Hepatocyte (in vitro differentiated cells): ENCODE results near the gene HSD11B1. TPM values are rescaled to one million over a fixed set of nuclear protein-coding genes. Genes with fewer than 3 reads are reported as not detected.

Source experiments
- DNase-seq: peaks from one replicate; pipeline ENCODE4 v3.0.0-alpha.2; 2016; ENCODE audit warnings: low spot score
- H2AFZ ChIP-seq: fragments of 200-600 bp; sonication (generic); 2 replicates; pipeline ENCODE4 v1.6.0; 2016; ENCODE audit warnings: antibody characterized with exemption, mild to moderate bottlenecking
- H3K27ac ChIP-seq: fragments of 200-600 bp; sonication (generic); 2 replicates; pipeline ENCODE4 v1.5.1; 2016; ENCODE audit warnings: mild to moderate bottlenecking
- H3K27me3 ChIP-seq: fragments of 200-600 bp; sonication (generic); 2 replicates; pipeline ENCODE4 v1.6.1; 2016
- H3K36me3 ChIP-seq: fragments of 200-600 bp; sonication (generic); replicated peaks from 2 replicates; pipeline ENCODE4 v1.5.1; 2016; ENCODE audit warnings: low read depth; ENCODE audit not compliant: insufficient read depth
- H3K4me1 ChIP-seq: fragments of 200-600 bp; sonication (generic); 2 replicates; pipeline ENCODE4 v1.5.1; 2016; ENCODE audit warnings: mild to moderate bottlenecking, moderate library complexity; ENCODE audit not compliant: insufficient read depth
- H3K4me2 ChIP-seq: fragments of 200-600 bp; sonication (generic); 2 replicates; pipeline ENCODE4 v1.6.0; 2016
- H3K4me3 ChIP-seq: fragments of 200-600 bp; sonication (generic); 2 replicates; pipeline ENCODE4 v1.5.1; 2016; ENCODE audit warnings: mild to moderate bottlenecking
- H3K79me2 ChIP-seq: fragments of 200-600 bp; sonication (generic); 2 replicates; pipeline ENCODE4 v1.6.0; 2017; ENCODE audit warnings: mild to moderate bottlenecking
- H3K9me2 ChIP-seq: fragments of 200-600 bp; sonication (generic); replicated peaks from 2 replicates; pipeline ENCODE4 v1.6.0; 2017; ENCODE audit warnings: mild to moderate bottlenecking; ENCODE audit not compliant: insufficient read depth
- H3K9me3 ChIP-seq: fragments of 200-600 bp; sonication (generic); 2 replicates; pipeline ENCODE4 v1.5.1; 2016; ENCODE audit warnings: low read depth, mild to moderate bottlenecking
- H4K20me1 ChIP-seq: fragments of 200-600 bp; sonication (generic); 2 replicates; pipeline ENCODE4 v1.6.0; 2016; ENCODE audit warnings: mild to moderate bottlenecking; ENCODE audit not compliant: insufficient read depth, poor library complexity, severe bottlenecking
- CTCF ChIP-seq: fragments of 200-600 bp; sonication (generic); IDR thresholded peaks from 2 replicates; pipeline ENCODE4 v1.5.1; 2016; ENCODE audit warnings: antibody characterized with exemption, mild to moderate bottlenecking; ENCODE audit not compliant: poor library complexity
- EZH2 ChIP-seq: fragments of 200-600 bp; sonication (generic); IDR thresholded peaks from 2 replicates; pipeline ENCODE4 v1.6.1; 2016; ENCODE audit warnings: antibody characterized with exemption, mild to moderate bottlenecking, borderline replicate concordance
- EZH2phosphoT487 ChIP-seq: fragments of 200-600 bp; sonication (generic); IDR thresholded peaks from one replicate; pipeline ENCODE4 v1.6.1; 2018; ENCODE audit warnings: antibody characterized with exemption, mild to moderate bottlenecking, low read depth, moderate library complexity; ENCODE audit not compliant: unreplicated experiment, severe bottlenecking
- WGBS: methylation state at CpG from one replicate; pipeline ENCODE4 v1.1.6; 2016; ENCODE audit warnings: low lambda C conversion rate; ENCODE audit errors: missing lambda C conversion rate; 5-methylcytosine and 5-hydroxymethylcytosine counted together
- polyA plus RNA-seq: library from polyadenylated mRNA; unstranded; fragments of >200 nt; fragmentation: Nextera tagmentation; extraction: Ambion mirVana; gene quantifications from 2 replicates; pipeline ENCODE4 v1.2.1, GENCODE V29; 2016
- total RNA-seq: library from RNA; depleted of rRNA; stranded (reverse); fragments of >200 nt; gene quantifications from 2 replicates; pipeline ENCODE4 v1.2.3, GENCODE V29; 2014

HSD11B1 gene
- total and polyA plus RNA-seq, 2 experiments from 2014 or later: 1.7 TPM; not detected in 1

- Histone ChIP-seq H3K27me3 (no peaks in the 10 kb centered on the region), H3K27ac (no peak overlapping the region), H3K79me2 (no peaks in the 10 kb centered on the region), H3K4me2 (no peak overlapping the region), H3K4me1 (peaks cover 5% of the 10 kb centered on the region), H3K36me3 (no peaks in the 10 kb centered on the region), H3K9me2 (no peaks in the 10 kb centered on the region), H3K4me3 (no peak overlapping the region), H4K20me1 (no peaks in the 10 kb centered on the region), H3K9me3 (no peaks in the 10 kb centered on the region), H2AFZ (no peak overlapping the region)
- no peak for TF ChIP-seq EZH2
- TF ChIP-seq CTCF: no peak
- TF ChIP-seq EZH2phosphoT487: no peak
- no peak for DNase-seq
- 83% methylated on average over 9 of the region's 9 CpGs for WGBS
Measured at GRCh38 chr1:209768354-209768774, 63.7 kb downstream of the HSD11B1 start.

- H3K4me1 ChIP-seq: peaks cover 5% of the 10 kb centered on the region
- no peaks in the 10 kb centered on the region for H3K9me3 ChIP-seq
- WGBS: 42% methylated on average over 13 of the region's 13 CpGs
- H3K27ac ChIP-seq: peak overlapping the region; percentile 72
- no peaks in the 10 kb centered on the region for H4K20me1 ChIP-seq
- peak; percentile 24 for DNase-seq
- H3K9me2 ChIP-seq: no peaks in the 10 kb centered on the region
- H3K4me2 ChIP-seq: no peak overlapping the region
- no peaks in the 10 kb centered on the region for H3K79me2 ChIP-seq
- TF ChIP-seq EZH2 (no peak), EZH2phosphoT487 (no peak), CTCF (no peak)
- no peaks in the 10 kb centered on the region for H3K27me3 ChIP-seq
- peak overlapping the region; percentile 32 for H2AFZ ChIP-seq
- H3K4me3 ChIP-seq: no peak overlapping the region
- no peaks in the 10 kb centered on the region for H3K36me3 ChIP-seq
Measured at GRCh38 chr1:209769171-209769904, 64.7 kb downstream of the HSD11B1 start.

GRCh38 chr1:209769971-209770370 lies 65.3 kb downstream of the HSD11B1 start:
- no peaks in the 10 kb centered on the region for H3K36me3 ChIP-seq
- H3K9me3 ChIP-seq: no peaks in the 10 kb centered on the region
- peaks cover 5% of the 10 kb centered on the region for H3K4me1 ChIP-seq
- H4K20me1 ChIP-seq: no peaks in the 10 kb centered on the region
- 82% methylated on average over 7 of the region's 7 CpGs for WGBS
- H3K27ac ChIP-seq: peak overlapping the region; percentile 72
- peak overlapping the region; percentile 32 for H2AFZ ChIP-seq
- H3K4me2 ChIP-seq: no peak overlapping the region
- DNase-seq: no peak
- no peaks in the 10 kb centered on the region for H3K79me2 ChIP-seq
- H3K4me3 ChIP-seq: no peak overlapping the region
- H3K27me3 ChIP-seq: no peaks in the 10 kb centered on the region
- H3K9me2 ChIP-seq: no peaks in the 10 kb centered on the region
- TF ChIP-seq EZH2 (no peak), CTCF (no peak), EZH2phosphoT487 (no peak)
